ENCODE data around the gene MEGF6. TPM values are rescaled to one million over a fixed set of nuclear protein-coding genes. Genes with fewer than 3 reads are reported as not detected.

Gene MEGF6
- total RNA-seq, 2 donors from 2014 or later, result 67.3 to 82.5 TPM

DNA sequence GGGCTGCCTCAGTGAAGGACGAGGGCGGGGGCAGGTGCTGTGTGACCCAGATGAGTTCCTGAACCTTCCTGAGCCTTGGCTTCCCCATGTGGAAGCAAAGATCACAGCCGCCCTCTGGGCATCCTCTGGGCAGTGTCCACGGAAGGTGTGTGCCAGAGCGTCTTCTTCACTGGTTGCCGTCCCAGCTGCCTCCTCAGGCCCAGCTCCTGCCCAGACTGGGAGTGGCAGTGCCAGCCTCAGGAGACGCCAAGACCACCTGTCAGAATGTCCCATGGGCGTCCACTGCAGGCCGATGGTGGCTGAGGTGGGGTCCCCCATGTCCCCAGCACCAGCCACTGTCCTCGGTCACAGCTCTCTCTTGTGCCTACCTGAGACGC, 146.7 kb downstream of the MEGF6 start:
- H3K27ac ChIP-seq, result no peak overlapping the region
- WGBS, result 61% methylated on average over 7 of the region's 11 CpGs
- H3K9me3 ChIP-seq, result no peaks in the 10 kb centered on the region
- no peaks in the 10 kb centered on the region for H3K27me3 ChIP-seq (replicated peaks; ENCODE audit: insufficient read depth)
- H3K4me1 ChIP-seq (replicated peaks), result peaks cover 10% of the 10 kb centered on the region
- TF ChIP-seq POLR2A (IDR thresholded peaks at IDR 0.05), result no peak
- TF ChIP-seq POLR2AphosphoS5 (IDR thresholded peaks at IDR 0.05), result no peak
- TF ChIP-seq, protein P1, sequence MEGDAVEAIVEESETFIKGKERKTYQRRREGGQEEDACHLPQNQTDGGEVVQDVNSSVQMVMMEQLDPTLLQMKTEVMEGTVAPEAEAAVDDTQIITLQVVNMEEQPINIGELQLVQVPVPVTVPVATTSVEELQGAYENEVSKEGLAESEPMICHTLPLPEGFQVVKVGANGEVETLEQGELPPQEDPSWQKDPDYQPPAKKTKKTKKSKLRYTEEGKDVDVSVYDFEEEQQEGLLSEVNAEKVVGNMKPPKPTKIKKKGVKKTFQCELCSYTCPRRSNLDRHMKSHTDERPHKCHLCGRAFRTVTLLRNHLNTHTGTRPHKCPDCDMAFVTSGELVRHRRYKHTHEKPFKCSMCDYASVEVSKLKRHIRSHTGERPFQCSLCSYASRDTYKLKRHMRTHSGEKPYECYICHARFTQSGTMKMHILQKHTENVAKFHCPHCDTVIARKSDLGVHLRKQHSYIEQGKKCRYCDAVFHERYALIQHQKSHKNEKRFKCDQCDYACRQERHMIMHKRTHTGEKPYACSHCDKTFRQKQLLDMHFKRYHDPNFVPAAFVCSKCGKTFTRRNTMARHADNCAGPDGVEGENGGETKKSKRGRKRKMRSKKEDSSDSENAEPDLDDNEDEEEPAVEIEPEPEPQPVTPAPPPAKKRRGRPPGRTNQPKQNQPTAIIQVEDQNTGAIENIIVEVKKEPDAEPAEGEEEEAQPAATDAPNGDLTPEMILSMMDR (IDR thresholded peaks at IDR 0.05), result no peak
- no peaks in the 10 kb centered on the region for H3K36me3 ChIP-seq
- DNase-seq (ENCODE audit: low spot score), result no peak
- intact Hi-C loops (cut with DNase I), result no loop called here
- no peak overlapping the region for H3K4me3 ChIP-seq

DNA sequence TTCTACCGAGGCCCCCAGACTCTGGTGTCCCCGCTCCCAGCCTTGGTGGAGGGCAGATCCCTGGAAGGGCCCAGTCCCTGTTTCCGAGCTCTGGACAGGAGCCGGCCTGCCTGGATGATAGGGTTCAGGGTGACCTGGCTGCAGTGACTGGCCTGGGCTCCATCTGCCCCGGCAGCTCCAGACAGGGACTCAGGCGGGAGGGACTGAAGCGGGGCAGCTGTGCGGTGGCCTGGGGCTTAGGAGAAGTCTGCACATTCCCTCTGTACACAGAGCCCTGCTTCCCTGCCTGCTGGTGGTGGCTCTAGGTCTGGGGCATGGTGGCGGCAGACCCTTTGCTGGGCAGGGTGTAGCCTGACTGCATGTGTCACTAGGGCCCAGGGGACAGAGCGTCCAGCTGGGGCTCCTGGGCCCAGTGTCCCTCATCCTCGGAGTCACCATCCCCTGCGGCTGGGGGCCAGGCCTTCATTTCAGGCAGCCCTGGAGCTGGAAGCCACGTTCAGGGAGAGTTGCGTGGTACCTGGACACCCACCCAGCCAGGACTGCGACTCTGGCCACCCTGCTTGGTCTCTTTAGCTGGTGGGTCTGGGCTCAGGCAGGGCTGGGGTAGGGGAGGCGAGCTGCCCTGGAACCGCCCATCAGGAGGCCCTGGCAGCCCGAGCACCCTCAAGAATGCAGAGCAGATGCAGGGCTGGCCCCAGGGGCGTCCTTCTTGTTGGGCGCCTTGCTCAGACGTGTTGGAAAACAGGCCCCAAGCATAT, 147.2 kb downstream of the MEGF6 start:
- TF ChIP-seq POLR2A (IDR thresholded peaks at IDR 0.05) (no peak), POLR2AphosphoS5 (IDR thresholded peaks at IDR 0.05) (no peak)
- TF ChIP-seq, protein P1 (IDR thresholded peaks at IDR 0.05), result no peak
- DNase-seq (ENCODE audit: low spot score), result no peak
- H3K9me3 ChIP-seq, result no peaks in the 10 kb centered on the region
- H3K27me3 ChIP-seq (replicated peaks; ENCODE audit: insufficient read depth), result no peaks in the 10 kb centered on the region
- 86% methylated on average over 21 of the region's 21 CpGs for WGBS
- H3K36me3 ChIP-seq, result no peaks in the 10 kb centered on the region
- H3K27ac ChIP-seq, result no peak overlapping the region
- intact Hi-C loops (cut with DNase I), result no loop called here
- H3K4me3 ChIP-seq, result no peak overlapping the region
- peaks cover 10% of the 10 kb centered on the region for H3K4me1 ChIP-seq (replicated peaks)

DNA sequence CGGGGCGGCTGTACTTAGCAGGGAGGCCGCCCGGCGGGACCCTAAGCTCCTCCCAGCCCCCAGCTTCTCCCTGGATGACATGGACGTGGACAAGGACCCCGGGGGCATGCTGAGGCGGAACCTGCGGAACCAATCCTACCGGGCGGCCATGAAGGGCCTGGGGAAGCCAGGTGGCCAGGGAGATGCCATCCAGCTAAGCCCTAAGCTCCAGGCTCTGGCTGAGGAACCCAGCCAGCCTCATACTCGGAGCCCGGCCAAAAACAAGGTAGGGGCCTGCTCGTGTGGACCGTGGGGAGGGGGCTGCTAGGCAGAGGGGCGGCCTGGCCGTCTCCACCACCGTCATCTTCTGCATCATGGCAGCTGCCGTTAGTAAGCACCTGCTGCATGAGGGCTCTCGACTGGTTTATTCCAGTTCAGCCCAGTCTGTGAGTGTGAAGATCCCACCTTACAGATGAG, 147.9 kb downstream of the MEGF6 start:
- intact Hi-C loops (cut with DNase I), result no loop called here
- peaks cover 10% of the 10 kb centered on the region for H3K4me1 ChIP-seq (replicated peaks)
- H3K4me3 ChIP-seq, result no peak overlapping the region
- TF ChIP-seq, protein P1 (IDR thresholded peaks at IDR 0.05), result no peak
- TF ChIP-seq POLR2A (IDR thresholded peaks at IDR 0.05) (no peak), POLR2AphosphoS5 (IDR thresholded peaks at IDR 0.05) (no peak)
- no peaks in the 10 kb centered on the region for H3K9me3 ChIP-seq
- no peak overlapping the region for H3K27ac ChIP-seq
- no peak for DNase-seq (ENCODE audit: low spot score)
- no peaks in the 10 kb centered on the region for H3K36me3 ChIP-seq
- WGBS, result 84% methylated on average over 19 of the region's 20 CpGs
- H3K27me3 ChIP-seq (replicated peaks; ENCODE audit: insufficient read depth), result no peaks in the 10 kb centered on the region

DNA sequence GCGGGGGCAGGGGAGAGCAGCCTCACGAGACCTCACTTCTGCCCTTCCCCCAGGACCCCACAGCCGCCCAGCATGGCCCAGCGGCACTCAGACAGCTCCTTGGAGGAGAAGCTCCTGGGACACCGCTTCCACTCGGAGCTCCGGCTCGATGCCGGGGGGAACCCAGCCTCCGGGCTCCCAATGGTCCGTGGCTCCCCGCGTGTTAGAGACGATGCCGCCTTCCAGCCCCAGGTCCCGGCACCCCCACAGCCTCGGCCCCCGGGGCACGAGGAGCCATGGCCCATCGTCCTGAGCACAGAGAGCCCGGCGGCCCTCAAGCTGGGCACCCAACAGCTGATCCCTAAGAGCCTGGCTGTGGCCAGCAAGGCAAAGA, 148.3 kb downstream of the MEGF6 start:
- Histone ChIP-seq H3K27me3 (replicated peaks; ENCODE audit: insufficient read depth) (no peaks in the 10 kb centered on the region), H3K4me3 (no peak overlapping the region), H3K27ac (no peak overlapping the region), H3K9me3 (no peaks in the 10 kb centered on the region), H3K4me1 (replicated peaks) (peaks cover 10% of the 10 kb centered on the region), H3K36me3 (no peaks in the 10 kb centered on the region)
- 91% methylated on average over 22 of the region's 22 CpGs for WGBS
- DNase-seq (ENCODE audit: low spot score), result no peak
- TF ChIP-seq POLR2AphosphoS5 (IDR thresholded peaks at IDR 0.05) (no peak), POLR2A (IDR thresholded peaks at IDR 0.05) (no peak)
- TF ChIP-seq, protein P1 (IDR thresholded peaks at IDR 0.05), result no peak
- intact Hi-C loops (cut with DNase I), result no loop called here
